CD4-positive, alpha-beta T cell (primary cell): Measurements from ENCODE around the gene CDH13. TPM values are rescaled to one million over a fixed set of nuclear protein-coding genes. Genes with fewer than 3 reads are reported as not detected.

Experiments
- ATAC-seq: fragments of 200-7000 bp; cut with Tn5 transposase; one replicate; pipeline ENCODE4 v1.10.0; 2022; ENCODE audit warnings: mild to moderate bottlenecking; ENCODE audit not compliant: poor library complexity
- CTCF ChIA-PET: fragments of 350-600 bp; sonication (Branson Sonifier 250); formaldehyde crosslinking; loops from one replicate; lab custom pipeline; 2021; ENCODE audit warnings: antibody characterized with exemption, inconsistent platforms; lab: Charles Lee
- POLR2A ChIA-PET: fragments of 350-600 bp; sonication (Branson Sonifier 250); formaldehyde crosslinking; loops from one replicate; lab custom pipeline; 2021; ENCODE audit warnings: antibody characterized with exemption, inconsistent platforms; lab: Charles Lee
- DNase-seq, 14 experiments: peaks; one replicate each; pipeline ENCODE4 v3.0.0-alpha.2; 2013 to 2020; ENCODE audit warnings: mixed read lengths in 2 of 14
- H3K27ac ChIP-seq, 2 donors: one replicate each; pipeline versions ENCODE4 v1.5.1 to v1.7.0; 2013; ENCODE audit warnings: low read length in 2 of 2, low read depth in 1 of 2, mild to moderate bottlenecking in 1 of 2
- H3K27me3 ChIP-seq, 2 experiments: 1 replicate in 1 of 2; 2 replicates in 1 of 2; pipeline versions ENCODE4 v1.6.1 to v1.7.0; 2013; ENCODE audit warnings: low read length in 2 of 2, control low read depth in 1 of 2, mild to moderate bottlenecking in 1 of 2, moderate library complexity in 1 of 2; ENCODE audit not compliant: insufficient read depth in 2 of 2, control insufficient read depth in 1 of 2
- H3K36me3 ChIP-seq: one replicate; pipeline ENCODE4 v1.6.1; 2013; ENCODE audit warnings: low read length, control low read depth; ENCODE audit not compliant: insufficient read depth
- H3K4me1 ChIP-seq: one replicate; pipeline ENCODE4 v1.6.1; 2013; ENCODE audit warnings: low read length, control low read depth; ENCODE audit not compliant: insufficient read depth
- H3K4me3 ChIP-seq: one replicate; pipeline ENCODE4 v1.5.1; 2013; ENCODE audit warnings: mild to moderate bottlenecking, low read length, moderate library complexity
- H3K9me3 ChIP-seq, 2 experiments: 1 replicate in 1 of 2; 2 replicates in 1 of 2; pipeline versions ENCODE4 v1.6.1 to v1.7.0; 2013; ENCODE audit warnings: low read length in 2 of 2, mild to moderate bottlenecking in 2 of 2, control low read depth in 1 of 2, moderate library complexity in 1 of 2; ENCODE audit not compliant: control insufficient read depth in 1 of 2, insufficient read depth in 1 of 2
- H3K27ac Mint-ChIP-seq: one replicate; pipeline ENCODE4 v1.8.0; 2020; ENCODE audit warnings: mixed read lengths
- H3K27me3 Mint-ChIP-seq: one replicate; pipeline ENCODE4 v1.8.0; 2021; ENCODE audit warnings: mixed read lengths
- H3K36me3 Mint-ChIP-seq: one replicate; pipeline ENCODE4 v1.8.0; 2021; ENCODE audit warnings: low read depth, mixed read lengths
- H3K4me1 Mint-ChIP-seq: one replicate; pipeline ENCODE4 v1.8.0; 2021; ENCODE audit warnings: low read depth, mixed read lengths
- H3K4me3 Mint-ChIP-seq: one replicate; pipeline ENCODE4 v1.8.0; 2020; ENCODE audit warnings: mild to moderate bottlenecking, mixed read lengths
- H3K9me3 Mint-ChIP-seq: one replicate; pipeline ENCODE4 v1.8.0; 2020; ENCODE audit warnings: mixed read lengths
- CTCF ChIP-seq: fragments of 200-600 bp; IDR thresholded peaks from one replicate; pipeline ENCODE4 v1.8.0; 2022; ENCODE audit warnings: antibody characterized with exemption, mild to moderate bottlenecking
- intact Hi-C, 2 experiments: fragments of 100-400 bp; cut with DNase I in 1 of 2; cut with micrococcal nuclease in 1 of 2; formaldehyde crosslinking; loops; one replicate each; pipeline versions ENCODE4 v1.15.1 to v1.9.0; 2023 to 2025; cut with DNase I, micrococcal nuclease
- total RNA-seq, 174 experiments: library from RNA in 2 of 174; stranded (reverse) in 2 of 174; gene quantifications; one replicate each; pipeline ENCODE4 v1.2.3 and lab custom pipeline; 2021 to 2026

Gene CDH13
- total RNA-seq, 2 experiments from 2014 or later, result not detected

GRCh38 chr16:83439412-83439811, 812.6 kb downstream of the CDH13 start:
- Mint-ChIP-seq H3K4me1 (no peaks in the 10 kb centered on the region), H3K9me3 (no peaks in the 10 kb centered on the region), H3K27me3 (no peaks in the 10 kb centered on the region), H3K4me3 (no peak overlapping the region), H3K27ac (no peak overlapping the region), H3K36me3 (no peaks in the 10 kb centered on the region)
- ATAC-seq (no peak), DNase-seq (no peak)
- Histone ChIP-seq H3K27ac (no peak overlapping the region), H3K27me3 (no peaks in the 10 kb centered on the region), H3K36me3 (no peaks in the 10 kb centered on the region), H3K4me3 (no peak overlapping the region), H3K9me3 (no peaks in the 10 kb centered on the region), H3K4me1 (no peaks in the 10 kb centered on the region)
- no peak for TF ChIP-seq CTCF
- intact Hi-C loops, result no loop called here
- POLR2A ChIA-PET, result no interaction called here
- CTCF ChIA-PET, result no interaction called here

DNA sequence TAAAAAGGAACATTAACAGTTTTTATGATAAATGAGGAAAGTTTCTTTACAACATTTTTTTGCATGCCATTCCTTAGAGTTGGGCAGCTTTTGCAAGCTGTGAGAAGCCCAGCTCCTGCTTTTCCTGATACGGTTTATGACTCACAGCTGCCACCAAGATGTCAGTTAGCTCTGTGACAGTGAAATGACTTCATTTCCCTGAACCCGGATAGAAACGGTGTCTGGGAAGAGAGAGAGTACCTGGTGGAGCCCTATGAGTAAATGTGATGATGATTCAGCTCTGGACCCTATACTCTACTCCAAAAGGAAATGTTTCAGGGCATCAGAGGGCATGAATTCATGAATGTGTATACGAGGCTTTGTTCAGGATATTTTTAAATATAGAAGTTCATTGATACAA, 814.7 kb downstream of the CDH13 start:
- no peak for DNase-seq
- Mint-ChIP-seq H3K9me3 (no peaks in the 10 kb centered on the region), H3K27ac (no peak overlapping the region), H3K4me1 (no peaks in the 10 kb centered on the region), H3K36me3 (no peaks in the 10 kb centered on the region), H3K27me3 (no peaks in the 10 kb centered on the region), H3K4me3 (no peak overlapping the region)
- no peak for TF ChIP-seq CTCF
- no peak for ATAC-seq
- Histone ChIP-seq H3K9me3 (no peaks in the 10 kb centered on the region), H3K27me3 (no peaks in the 10 kb centered on the region), H3K4me3 (no peak overlapping the region), H3K4me1 (no peaks in the 10 kb centered on the region), H3K36me3 (no peaks in the 10 kb centered on the region), H3K27ac (no peak overlapping the region)
- ChIA-PET POLR2A (no interaction called here), CTCF (no interaction called here)
- intact Hi-C loops, result no loop called here

GRCh38 chr16:83443972-83444371, 817.2 kb downstream of the CDH13 start:
- H3K27me3 Mint-ChIP-seq, result no peaks in the 10 kb centered on the region
- ChIA-PET CTCF (no interaction called here), POLR2A (no interaction called here)
- DNase-seq (no peak), ATAC-seq (no peak)
- H3K27ac ChIP-seq, result no peak overlapping the region
- no peaks in the 10 kb centered on the region for H3K4me1 ChIP-seq
- no peaks in the 10 kb centered on the region for H3K4me1 Mint-ChIP-seq
- H3K27ac Mint-ChIP-seq, result no peak overlapping the region
- no peak for TF ChIP-seq CTCF
- H3K36me3 ChIP-seq, result no peaks in the 10 kb centered on the region
- H3K9me3 ChIP-seq, result no peaks in the 10 kb centered on the region
- H3K4me3 ChIP-seq, result no peak overlapping the region
- no peaks in the 10 kb centered on the region for H3K9me3 Mint-ChIP-seq
- H3K4me3 Mint-ChIP-seq, result no peak overlapping the region
- no peaks in the 10 kb centered on the region for H3K36me3 Mint-ChIP-seq
- intact Hi-C loops, result no loop called here
- no peaks in the 10 kb centered on the region for H3K27me3 ChIP-seq
